IgD-negative memory B cell (primary cell): ENCODE results near the gene NDUFC1. TPM values are rescaled to one million over a fixed set of nuclear protein-coding genes. Genes with fewer than 3 reads are reported as not detected.

Experiments used
- H3K27ac Mint-ChIP-seq, 3 donors: one replicate each; pipeline ENCODE4 v1.8.0; 2020 to 2022; ENCODE audit warnings: mild to moderate bottlenecking in 3 of 3, mixed read lengths in 3 of 3, moderate library complexity in 1 of 3
- H3K27me3 Mint-ChIP-seq: one replicate; pipeline ENCODE4 v1.8.0; 2021; ENCODE audit warnings: mixed read lengths
- H3K36me3 Mint-ChIP-seq: one replicate; pipeline ENCODE4 v1.8.0; 2020; ENCODE audit warnings: mild to moderate bottlenecking, mixed read lengths
- H3K4me1 Mint-ChIP-seq, 3 donors: one replicate each; pipeline ENCODE4 v1.8.0; 2020 to 2022; ENCODE audit warnings: mixed read lengths in 3 of 3, mild to moderate bottlenecking in 1 of 3
- H3K4me3 Mint-ChIP-seq, 4 donors: one replicate each; pipeline ENCODE4 v1.8.0; 2020 to 2022; ENCODE audit warnings: mild to moderate bottlenecking in 4 of 4, mixed read lengths in 4 of 4, moderate library complexity in 3 of 4
- H3K9me3 Mint-ChIP-seq, 3 donors: one replicate each; pipeline ENCODE4 v1.8.0; 2020 to 2021; ENCODE audit warnings: mixed read lengths in 3 of 3, mild to moderate bottlenecking in 1 of 3
- polyA plus RNA-seq: library from polyadenylated mRNA; unstranded; fragments of 300-500 nt; fragmentation: Illumina TruSeq; gene quantifications from one replicate; pipeline ENCODE4 v1.2.3, GENCODE V29; 2021

NDUFC1 gene
- polyA plus RNA-seq, 1 donor from 2014 or later: 107 TPM

DNA sequence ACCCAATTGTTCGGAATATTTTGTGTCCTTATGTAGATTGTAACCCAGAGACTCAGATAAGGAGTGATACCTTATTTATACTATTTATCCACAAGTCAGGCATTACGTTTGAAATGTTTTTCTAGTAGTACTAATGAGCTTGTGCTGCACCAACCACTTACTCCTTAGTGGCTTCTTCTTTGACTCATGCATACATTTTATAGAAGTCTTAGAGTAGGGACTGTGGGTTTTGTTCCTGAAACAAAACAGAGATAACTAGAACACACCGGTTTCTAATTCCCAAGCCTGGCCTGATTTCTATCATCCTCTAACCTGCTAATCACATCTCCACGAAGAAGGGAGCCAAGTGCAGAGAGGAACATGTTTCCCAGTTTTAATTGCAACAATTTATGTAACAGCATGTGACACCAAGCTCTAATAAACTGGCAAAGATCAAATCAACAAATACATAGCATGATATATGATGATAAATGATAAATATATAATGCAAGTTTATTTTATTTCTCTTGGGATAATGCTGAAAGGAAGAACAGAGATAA, 54.5 kb downstream of the NDUFC1 start:
- H3K4me3 Mint-ChIP-seq: no peak overlapping the region
- no peaks in the 10 kb centered on the region for H3K9me3 Mint-ChIP-seq
- H3K36me3 Mint-ChIP-seq: no peaks in the 10 kb centered on the region
- H3K27me3 Mint-ChIP-seq: no peaks in the 10 kb centered on the region
- no peaks in the 10 kb centered on the region for H3K4me1 Mint-ChIP-seq
- no peak overlapping the region for H3K27ac Mint-ChIP-seq

- H3K27ac Mint-ChIP-seq: no peak overlapping the region
- no peaks in the 10 kb centered on the region for H3K36me3 Mint-ChIP-seq
- H3K27me3 Mint-ChIP-seq: no peaks in the 10 kb centered on the region
- H3K4me1 Mint-ChIP-seq: no peaks in the 10 kb centered on the region
- no peak overlapping the region for H3K4me3 Mint-ChIP-seq
- H3K9me3 Mint-ChIP-seq: no peaks in the 10 kb centered on the region
These were observed 55.0 kb downstream of the NDUFC1 start for GRCh38 chr4:139247241-139247640.

DNA sequence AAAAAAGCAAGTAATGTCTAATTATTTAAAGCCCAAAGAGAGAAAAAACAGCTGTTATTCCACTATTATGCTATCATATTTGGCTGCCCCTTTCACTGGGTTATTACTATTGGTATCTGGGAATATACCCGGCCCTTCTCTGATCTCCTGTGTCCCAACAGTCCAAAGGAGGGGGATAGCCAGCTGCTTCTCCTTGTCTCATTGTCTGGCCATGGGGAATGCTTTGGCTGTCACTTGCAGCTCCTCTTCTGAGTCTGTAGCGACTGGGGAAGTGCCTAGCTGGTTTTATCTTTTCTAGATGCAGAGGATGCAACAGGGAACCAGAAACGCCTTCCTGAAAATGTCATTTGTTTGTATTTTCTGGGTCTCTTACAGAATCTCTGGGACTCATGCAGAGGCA, 56.1 kb downstream of the NDUFC1 start:
- H3K9me3 Mint-ChIP-seq: no peaks in the 10 kb centered on the region
- H3K4me1 Mint-ChIP-seq: no peaks in the 10 kb centered on the region
- H3K27ac Mint-ChIP-seq: peak overlapping the region in 1 of 3 donors; percentile 19

GRCh38 chr4:139245590-139245989, 56.7 kb downstream of the NDUFC1 start:
- H3K9me3 Mint-ChIP-seq: no peaks in the 10 kb centered on the region
- H3K27me3 Mint-ChIP-seq: no peaks in the 10 kb centered on the region
- H3K27ac Mint-ChIP-seq: no peak overlapping the region
- H3K4me3 Mint-ChIP-seq: no peak overlapping the region
- no peaks in the 10 kb centered on the region for H3K4me1 Mint-ChIP-seq
- peaks cover 1% of the 10 kb centered on the region for H3K36me3 Mint-ChIP-seq

More for the DNA sequence above, 56.1 kb downstream of the NDUFC1 start:
- Mint-ChIP-seq H3K4me3 (no peak overlapping the region), H3K27me3 (no peaks in the 10 kb centered on the region), H3K36me3 (peaks cover 1% of the 10 kb centered on the region)

- Mint-ChIP-seq H3K27ac (peak overlapping the region in 1 of 3 donors; percentile 1), H3K9me3 (peaks cover 0 to 3% (median 0%) of the 10 kb centered on the region in 3 donors), H3K27me3 (no peaks in the 10 kb centered on the region), H3K4me1 (peaks cover 6 to 9% (median 6%) of the 10 kb centered on the region in 3 donors), H3K4me3 (no peak overlapping the region), H3K36me3 (peaks cover 1% of the 10 kb centered on the region)
These were observed 58.6 kb downstream of the NDUFC1 start for GRCh38 chr4:139243448-139244365.

DNA sequence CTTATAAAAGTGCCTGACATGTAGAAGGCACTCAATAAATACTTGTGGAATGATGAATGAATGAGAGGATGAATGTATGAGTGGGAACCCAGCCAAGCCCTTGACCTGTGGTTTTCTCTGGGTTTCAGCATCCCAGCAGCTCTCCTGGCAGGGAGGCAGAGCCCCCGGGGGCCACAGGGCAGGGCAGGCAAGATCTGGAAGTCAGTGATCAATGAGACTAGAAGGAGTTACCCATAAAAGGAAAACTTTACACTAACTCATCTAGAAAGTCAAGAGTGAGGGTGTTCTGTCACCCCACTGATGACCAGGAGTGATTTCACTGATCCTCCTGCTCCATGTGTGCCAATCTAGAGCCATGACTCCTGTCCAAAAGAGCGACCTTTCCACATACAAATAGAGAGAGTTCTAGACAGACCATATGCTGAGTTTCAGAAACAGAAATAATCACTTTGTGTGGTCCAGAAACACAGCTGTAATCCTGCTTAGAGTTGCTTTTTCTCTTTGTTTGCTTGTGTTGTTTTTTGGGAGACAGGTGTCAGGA, 59.7 kb downstream of the NDUFC1 start:
- H3K4me1 Mint-ChIP-seq: peaks cover 9 to 16% (median 12%) of the 10 kb centered on the region in 3 donors
- H3K27ac Mint-ChIP-seq: no peak overlapping the region
- H3K4me3 Mint-ChIP-seq: no peak overlapping the region
- H3K36me3 Mint-ChIP-seq: peaks cover 1% of the 10 kb centered on the region
- H3K9me3 Mint-ChIP-seq: peaks cover 0 to 3% (median 0%) of the 10 kb centered on the region in 3 donors
- no peaks in the 10 kb centered on the region for H3K27me3 Mint-ChIP-seq

- Mint-ChIP-seq H3K4me1 (peaks cover 11 to 20% (median 15%) of the 10 kb centered on the region in 3 donors), H3K4me3 (no peak overlapping the region), H3K9me3 (peaks cover 0 to 3% (median 0%) of the 10 kb centered on the region in 3 donors), H3K27ac (peak overlapping the region in 1 of 3 donors; percentile 71), H3K27me3 (no peaks in the 10 kb centered on the region), H3K36me3 (peaks cover 1% of the 10 kb centered on the region)
These were observed 60.5 kb downstream of the NDUFC1 start for GRCh38 chr4:139241784-139242151.

GRCh38 chr4:139241086-139241783, 61.0 kb downstream of the NDUFC1 start:
- H3K27me3 Mint-ChIP-seq: no peaks in the 10 kb centered on the region
- peaks cover 1% of the 10 kb centered on the region for H3K36me3 Mint-ChIP-seq
- H3K27ac Mint-ChIP-seq: peak overlapping the region in 1 of 3 donors; percentile 31
- peaks cover 0 to 3% (median 0%) of the 10 kb centered on the region in 3 donors for H3K9me3 Mint-ChIP-seq
- peaks cover 11 to 20% (median 15%) of the 10 kb centered on the region in 3 donors for H3K4me1 Mint-ChIP-seq
- H3K4me3 Mint-ChIP-seq: no peak overlapping the region

Other genes with a start within 250 kb of the NDUFC1 start
- gene ELF2, start 125.3 kb downstream of the NDUFC1 start, polyA plus RNA-seq: 33.7 TPM
- gene MGARP, start 22.3 kb downstream of the NDUFC1 start, polyA plus RNA-seq: 0.19 TPM
- gene NAA15, start 972 bp downstream of the NDUFC1 start, polyA plus RNA-seq: 38.9 TPM
- 8.4 TPM for gene RAB33B, start 151.6 kb upstream of the NDUFC1 start, polyA plus RNA-seq